NCI-H82 treated with DMSO at 0.1 percent for 48 hours (cell line): ENCODE data around the gene TMEM120B.

Experiments
- DNase-seq: peaks from one replicate; lab custom pipeline; 2025; ENCODE audit not compliant: unreplicated experiment; lab: John Stamatoyannopoulos, UW

Gene TMEM120B

GRCh38 chr12:121801595-121802484, 89.3 kb downstream of the TMEM120B start:
- peak; percentile 72 for DNase-seq

- DNase-seq = no peak
Measured at GRCh38 chr12:121802485-121802842, 89.9 kb downstream of the TMEM120B start.

GRCh38 chr12:121802843-121803698, 90.5 kb downstream of the TMEM120B start:
- peak; percentile 91 for DNase-seq

GRCh38 chr12:121803861-121804416, 91.4 kb downstream of the TMEM120B start, which contains the start of gene SETD1B:
TSS of gene SETD1B (plus strand) at chr12:121804009. CDS start at chr12:121804738, 729 bp downstream.
- DNase-seq = peak; percentile 27

- no peak for DNase-seq
Measured at GRCh38 chr12:121804417-121805111, 92.0 kb downstream of the TMEM120B start.

- DNase-seq = no peak
Measured at GRCh38 chr12:121805171-121806008, 92.8 kb downstream of the TMEM120B start.

GRCh38 chr12:121806009-121806545, 93.5 kb downstream of the TMEM120B start:
- DNase-seq = no peak

- no peak for DNase-seq
Measured at GRCh38 chr12:121806546-121807423, 94.2 kb downstream of the TMEM120B start.

GRCh38 chr12:121807642-121808347, 95.2 kb downstream of the TMEM120B start:
- DNase-seq = no peak

- DNase-seq = no peak
Measured at GRCh38 chr12:121808623-121809022, 96.1 kb downstream of the TMEM120B start.

GRCh38 chr12:121809712-121810116, 97.2 kb downstream of the TMEM120B start:
- DNase-seq = no peak

- DNase-seq = no peak
Measured at GRCh38 chr12:121810234-121810817, 97.8 kb downstream of the TMEM120B start.

- DNase-seq = no peak
Measured at GRCh38 chr12:121810833-121811433, 98.4 kb downstream of the TMEM120B start.

- peak; percentile 31 for DNase-seq
Measured at GRCh38 chr12:121811434-121812319, 99.1 kb downstream of the TMEM120B start.

GRCh38 chr12:121812320-121812871, 99.8 kb downstream of the TMEM120B start:
- DNase-seq = no peak
